ENCODE measurements around the gene MIGA1.

- no peak for TF ChIP-seq CTCF (IDR thresholded peaks at IDR 0.05; ENCODE audit: insufficient read depth, low read length)
- no peak for TF ChIP-seq SPI1 (IDR thresholded peaks at IDR 0.05; ENCODE audit: borderline replicate concordance, low read depth)
- no peak for TF ChIP-seq POLR2AphosphoS5 (IDR thresholded peaks at IDR 0.05; ENCODE audit: low read depth)
- no peak for TF ChIP-seq GABPA (IDR thresholded peaks at IDR 0.05; ENCODE audit: low read depth)
Observed at GRCh38 chr1:77888781-77889642, 109.6 kb downstream of the MIGA1 start.
